PC-3 (cell line): ENCODE data around the gene RGS3.

Source experiments
- EZH2phosphoT487 ChIP-seq: fragments of 300-600 bp; sonication (generic); IDR thresholded peaks from 2 replicates; pipeline ENCODE4 v1.6.1; 2018; ENCODE audit warnings: mild to moderate bottlenecking, antibody characterized with exemption, low read length, borderline replicate concordance
- TF ChIP-seq, protein P1 (sequence below): fragments of 300-600 bp; sonication (generic); conservative IDR thresholded peaks from 2 replicates; pipeline ENCODE4 v1.5.1; 2017; ENCODE audit warnings: antibody characterized with exemption, low read depth, mild to moderate bottlenecking, low read length

DNA sequence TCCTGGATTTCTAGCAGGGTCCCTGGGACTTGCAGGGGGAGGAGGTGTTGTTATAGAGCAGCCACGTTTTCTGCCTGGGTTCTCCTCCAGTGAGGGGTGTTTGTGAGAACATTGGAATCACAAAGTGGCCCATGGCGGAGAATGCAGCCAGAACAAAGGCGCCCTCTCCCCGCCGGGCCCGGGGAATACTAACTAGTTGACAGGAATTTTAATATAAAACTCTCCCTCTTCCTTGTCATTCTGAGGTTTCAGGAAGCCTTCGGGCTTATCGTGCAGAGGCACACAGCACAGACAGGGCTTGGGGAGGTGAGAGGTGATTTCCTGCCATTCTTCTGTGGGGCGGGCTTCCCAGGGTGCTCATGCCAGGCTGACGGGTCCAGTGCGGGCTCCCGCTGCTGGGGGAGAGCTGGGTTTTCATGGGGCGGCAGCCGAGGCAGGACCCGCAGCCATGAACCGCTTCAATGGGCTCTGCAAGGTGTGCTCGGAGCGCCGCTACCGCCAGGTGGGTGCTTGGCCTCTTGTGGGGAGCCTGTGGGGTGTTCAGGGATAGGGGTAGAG lies 37.7 kb downstream of the RGS3 start:
- TF ChIP-seq, protein P1, sequence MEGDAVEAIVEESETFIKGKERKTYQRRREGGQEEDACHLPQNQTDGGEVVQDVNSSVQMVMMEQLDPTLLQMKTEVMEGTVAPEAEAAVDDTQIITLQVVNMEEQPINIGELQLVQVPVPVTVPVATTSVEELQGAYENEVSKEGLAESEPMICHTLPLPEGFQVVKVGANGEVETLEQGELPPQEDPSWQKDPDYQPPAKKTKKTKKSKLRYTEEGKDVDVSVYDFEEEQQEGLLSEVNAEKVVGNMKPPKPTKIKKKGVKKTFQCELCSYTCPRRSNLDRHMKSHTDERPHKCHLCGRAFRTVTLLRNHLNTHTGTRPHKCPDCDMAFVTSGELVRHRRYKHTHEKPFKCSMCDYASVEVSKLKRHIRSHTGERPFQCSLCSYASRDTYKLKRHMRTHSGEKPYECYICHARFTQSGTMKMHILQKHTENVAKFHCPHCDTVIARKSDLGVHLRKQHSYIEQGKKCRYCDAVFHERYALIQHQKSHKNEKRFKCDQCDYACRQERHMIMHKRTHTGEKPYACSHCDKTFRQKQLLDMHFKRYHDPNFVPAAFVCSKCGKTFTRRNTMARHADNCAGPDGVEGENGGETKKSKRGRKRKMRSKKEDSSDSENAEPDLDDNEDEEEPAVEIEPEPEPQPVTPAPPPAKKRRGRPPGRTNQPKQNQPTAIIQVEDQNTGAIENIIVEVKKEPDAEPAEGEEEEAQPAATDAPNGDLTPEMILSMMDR = no peak
- TF ChIP-seq EZH2phosphoT487 = no peak
